Measurements from ENCODE around the gene COQ8A. TPM values are rescaled to one million over a fixed set of nuclear protein-coding genes. Genes with fewer than 3 reads are reported as not detected.

COQ8A gene
- total RNA-seq, 2 donors from 2014 or later: 30.7 to 37.3 TPM

DNA sequence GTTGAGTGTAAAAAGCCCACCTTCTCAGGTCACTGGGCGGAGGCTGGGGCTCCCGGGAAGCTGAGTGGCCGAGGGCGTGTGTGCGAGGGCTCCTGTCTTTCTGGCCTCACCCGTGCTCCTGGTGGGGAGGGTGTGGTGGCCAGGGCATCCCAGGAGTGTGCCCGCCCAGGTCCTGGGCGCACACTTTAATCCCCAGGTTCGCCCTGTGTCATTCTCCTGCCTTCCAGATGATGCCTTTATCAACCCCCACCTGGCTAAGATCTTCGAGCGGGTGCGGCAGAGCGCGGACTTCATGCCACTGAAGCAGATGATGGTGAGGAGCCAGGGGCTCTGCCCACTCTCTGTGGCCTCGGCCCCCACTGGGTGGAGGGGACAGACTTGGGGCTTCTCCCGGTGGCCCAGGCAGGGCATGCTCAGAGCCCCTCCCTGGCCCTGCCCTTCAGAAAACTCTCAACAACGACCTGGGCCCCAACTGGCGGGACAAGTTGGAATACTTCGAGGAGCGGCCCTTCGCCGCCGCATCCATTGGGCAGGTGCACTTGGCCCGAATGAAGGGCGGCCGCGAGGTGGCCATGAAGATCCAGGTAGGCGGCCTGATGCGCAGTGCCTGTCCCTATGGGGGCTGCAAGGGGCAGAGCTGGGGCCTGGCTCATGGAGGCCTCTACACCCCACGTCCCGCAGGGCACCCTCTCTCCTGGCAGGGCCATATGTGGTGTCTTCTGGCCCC, 42.5 kb downstream of the COQ8A start:
- H3K27ac Mint-ChIP-seq: no peak overlapping the region
- ATAC-seq (no peak), DNase-seq (no peak)
- H3K4me3 Mint-ChIP-seq: no peak overlapping the region
- no peaks in the 10 kb centered on the region for H3K27me3 Mint-ChIP-seq
- no peaks in the 10 kb centered on the region for H3K9me3 ChIP-seq (ENCODE audit: control insufficient read depth, low read length, poor library complexity, severe bottlenecking)
- H3K4me1 Mint-ChIP-seq: peaks cover 2% of the 10 kb centered on the region
- H3K36me3 Mint-ChIP-seq (ENCODE audit: low read depth): peaks cover 11% of the 10 kb centered on the region

GRCh38 chr1:226983247-226983991, 43.3 kb downstream of the COQ8A start:
- H3K27ac Mint-ChIP-seq: no peak overlapping the region
- H3K4me1 Mint-ChIP-seq: peaks cover 2% of the 10 kb centered on the region
- DNase-seq (no peak), ATAC-seq (no peak)
- H3K36me3 Mint-ChIP-seq (ENCODE audit: low read depth): peaks cover 11% of the 10 kb centered on the region
- H3K9me3 ChIP-seq (ENCODE audit: control insufficient read depth, low read length, poor library complexity, severe bottlenecking): no peaks in the 10 kb centered on the region
- no peak overlapping the region for H3K4me3 Mint-ChIP-seq
- no peaks in the 10 kb centered on the region for H3K27me3 Mint-ChIP-seq

GRCh38 chr1:226983992-226984364, 43.9 kb downstream of the COQ8A start:
- no peaks in the 10 kb centered on the region for H3K27me3 Mint-ChIP-seq
- no peak overlapping the region for H3K4me3 Mint-ChIP-seq
- no peaks in the 10 kb centered on the region for H3K9me3 ChIP-seq (ENCODE audit: control insufficient read depth, low read length, poor library complexity, severe bottlenecking)
- DNase-seq (no peak), ATAC-seq (no peak)
- H3K36me3 Mint-ChIP-seq (ENCODE audit: low read depth): peaks cover 9% of the 10 kb centered on the region
- no peak overlapping the region for H3K27ac Mint-ChIP-seq
- peaks cover 2% of the 10 kb centered on the region for H3K4me1 Mint-ChIP-seq

GRCh38 chr1:226984521-226985238, 44.6 kb downstream of the COQ8A start:
- ATAC-seq (no peak), DNase-seq (no peak)
- H3K27ac Mint-ChIP-seq: no peak overlapping the region
- H3K9me3 ChIP-seq (ENCODE audit: control insufficient read depth, low read length, poor library complexity, severe bottlenecking): no peaks in the 10 kb centered on the region
- peaks cover 9% of the 10 kb centered on the region for H3K36me3 Mint-ChIP-seq (ENCODE audit: low read depth)
- H3K4me1 Mint-ChIP-seq: peaks cover 7% of the 10 kb centered on the region
- H3K4me3 Mint-ChIP-seq: no peak overlapping the region
- H3K27me3 Mint-ChIP-seq: no peaks in the 10 kb centered on the region

DNA sequence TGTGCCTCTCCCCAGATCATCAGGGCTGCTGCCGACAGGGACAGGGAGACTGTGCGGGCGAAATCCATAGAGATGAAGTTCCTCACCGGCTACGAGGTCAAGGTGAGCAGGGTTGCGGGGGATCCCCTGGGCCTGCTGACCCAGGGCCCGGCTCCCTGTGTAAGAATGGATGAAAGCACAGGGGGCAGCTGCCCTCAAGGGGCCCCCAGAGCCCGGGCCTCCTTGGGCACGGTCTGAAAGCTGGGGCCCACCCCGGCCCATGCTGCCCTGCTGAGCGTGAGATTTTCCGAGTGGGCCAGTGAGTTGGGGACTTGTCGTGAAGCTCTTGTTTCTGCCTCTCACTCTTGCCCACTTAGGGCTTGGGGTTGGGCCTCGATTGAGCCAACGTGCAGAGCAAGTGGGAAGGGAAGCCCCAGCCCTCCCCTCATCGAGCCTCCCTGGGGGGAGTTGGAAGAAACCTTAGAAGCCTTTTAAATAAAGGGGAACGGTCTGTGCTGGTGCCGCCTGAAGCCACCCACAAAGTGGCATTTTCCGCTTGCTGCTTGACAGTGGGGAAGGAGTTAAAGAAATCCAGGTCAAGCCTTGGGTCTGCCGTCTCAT, 45.2 kb downstream of the COQ8A start:
- no peaks in the 10 kb centered on the region for H3K27me3 Mint-ChIP-seq
- no peaks in the 10 kb centered on the region for H3K9me3 ChIP-seq (ENCODE audit: control insufficient read depth, low read length, poor library complexity, severe bottlenecking)
- ATAC-seq (no peak), DNase-seq (no peak)
- H3K36me3 Mint-ChIP-seq (ENCODE audit: low read depth): peaks cover 9% of the 10 kb centered on the region
- peaks cover 13% of the 10 kb centered on the region for H3K4me1 Mint-ChIP-seq
- H3K27ac Mint-ChIP-seq: peak overlapping the region; percentile 69
- no peak overlapping the region for H3K4me3 Mint-ChIP-seq

- no peaks in the 10 kb centered on the region for H3K9me3 ChIP-seq (ENCODE audit: control insufficient read depth, low read length, poor library complexity, severe bottlenecking)
- no peak for DNase-seq
- Mint-ChIP-seq H3K4me3 (no peak overlapping the region), H3K36me3 (ENCODE audit: low read depth) (peaks cover 9% of the 10 kb centered on the region), H3K4me1 (peaks cover 17% of the 10 kb centered on the region), H3K27ac (peak overlapping the region; percentile 69), H3K27me3 (no peaks in the 10 kb centered on the region)
- ATAC-seq: no peak
These were observed 45.9 kb downstream of the COQ8A start for GRCh38 chr1:226985839-226986463.

GRCh38 chr1:226986496-226987178, 46.5 kb downstream of the COQ8A start:
- ATAC-seq: no peak
- H3K36me3 Mint-ChIP-seq (ENCODE audit: low read depth): peaks cover 9% of the 10 kb centered on the region
- no peaks in the 10 kb centered on the region for H3K9me3 ChIP-seq (ENCODE audit: control insufficient read depth, low read length, poor library complexity, severe bottlenecking)
- no peaks in the 10 kb centered on the region for H3K27me3 Mint-ChIP-seq
- no peak for DNase-seq
- peaks cover 17% of the 10 kb centered on the region for H3K4me1 Mint-ChIP-seq
- peak overlapping the region; percentile 70 for H3K27ac Mint-ChIP-seq
- no peak overlapping the region for H3K4me3 Mint-ChIP-seq

DNA sequence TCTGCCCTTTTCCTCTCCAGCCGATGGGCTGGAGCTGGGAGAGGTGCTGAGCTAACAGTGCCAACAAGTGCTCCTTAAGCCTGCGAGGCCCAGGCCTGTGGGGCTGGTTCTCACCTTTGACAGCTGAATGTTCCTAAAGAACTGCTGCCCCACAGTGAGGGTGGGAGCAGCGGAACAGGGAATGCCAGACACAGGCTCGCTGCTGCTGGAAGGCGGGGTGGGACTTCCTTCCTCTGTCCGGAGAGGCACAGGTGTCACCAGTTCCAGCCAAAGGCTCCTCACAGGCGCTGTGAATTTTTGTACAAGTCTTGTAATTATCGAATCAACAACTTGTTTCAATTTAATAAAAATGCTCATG, 47.1 kb downstream of the COQ8A start:
- no peaks in the 10 kb centered on the region for H3K9me3 ChIP-seq (ENCODE audit: control insufficient read depth, low read length, poor library complexity, severe bottlenecking)
- H3K4me3 Mint-ChIP-seq: no peak overlapping the region
- DNase-seq (no peak), ATAC-seq (no peak)
- peaks cover 17% of the 10 kb centered on the region for H3K4me1 Mint-ChIP-seq
- no peaks in the 10 kb centered on the region for H3K27me3 Mint-ChIP-seq
- peaks cover 9% of the 10 kb centered on the region for H3K36me3 Mint-ChIP-seq (ENCODE audit: low read depth)
- peak overlapping the region; percentile 70 for H3K27ac Mint-ChIP-seq

DNA sequence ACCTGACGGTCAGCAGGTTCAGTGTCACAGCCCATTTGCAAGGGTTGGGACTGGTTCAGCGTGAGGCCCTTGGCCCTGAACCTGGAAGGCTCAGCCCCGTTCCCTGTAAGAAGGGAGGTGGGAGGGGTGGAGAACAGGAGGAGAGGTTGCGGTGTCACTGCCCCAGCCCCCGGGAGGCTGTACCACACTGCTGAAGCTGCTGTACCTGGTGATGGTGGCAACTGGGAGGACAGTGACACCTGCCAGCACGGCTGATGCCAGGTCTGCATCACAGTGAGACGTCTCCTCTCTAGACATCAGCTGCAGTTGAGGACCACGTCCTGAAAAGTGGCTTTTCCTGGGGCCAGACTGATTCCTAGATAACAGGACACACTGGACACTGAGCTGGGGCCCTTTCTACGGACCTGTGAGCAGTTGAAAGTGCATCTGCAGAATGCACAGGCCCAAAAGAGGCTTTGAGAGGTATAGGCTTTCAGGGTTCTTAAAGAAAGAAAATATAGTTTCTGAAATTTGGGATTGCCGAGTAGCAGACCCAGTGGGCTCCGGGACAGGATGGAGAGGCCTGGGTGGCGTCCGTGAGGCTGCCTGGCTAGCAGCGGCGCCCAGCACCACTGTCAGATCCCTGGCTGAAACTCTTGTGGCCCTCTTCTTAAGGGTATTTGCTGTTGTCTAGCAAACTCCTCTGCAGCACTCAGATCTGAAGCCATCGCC, 47.7 kb downstream of the COQ8A start:
- DNase-seq: no peak
- no peak overlapping the region for H3K27ac Mint-ChIP-seq
- H3K9me3 ChIP-seq (ENCODE audit: control insufficient read depth, low read length, poor library complexity, severe bottlenecking): no peaks in the 10 kb centered on the region
- peaks cover 9% of the 10 kb centered on the region for H3K36me3 Mint-ChIP-seq (ENCODE audit: low read depth)
- H3K4me3 Mint-ChIP-seq: no peak overlapping the region
- peaks cover 17% of the 10 kb centered on the region for H3K4me1 Mint-ChIP-seq
- no peak for ATAC-seq
- no peaks in the 10 kb centered on the region for H3K27me3 Mint-ChIP-seq

DNA sequence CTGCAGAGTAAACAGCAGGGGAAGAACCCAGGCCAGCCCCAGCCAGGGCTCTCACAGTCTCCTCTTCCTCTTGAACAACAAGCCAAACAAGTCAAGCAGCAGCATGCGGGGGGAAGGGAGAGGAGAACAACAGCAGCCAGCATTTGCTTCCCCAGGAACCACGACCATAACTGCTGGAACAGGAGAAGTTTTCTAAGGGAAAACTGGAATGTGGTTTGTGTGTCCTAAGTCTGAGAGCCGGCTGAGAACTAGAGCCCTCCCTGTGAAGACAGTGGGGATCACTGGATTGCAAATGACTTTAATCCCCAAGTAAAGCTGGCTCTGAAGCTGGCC, 48.2 kb downstream of the COQ8A start:
- Mint-ChIP-seq H3K27me3 (no peaks in the 10 kb centered on the region), H3K4me3 (no peak overlapping the region), H3K4me1 (peaks cover 17% of the 10 kb centered on the region), H3K36me3 (ENCODE audit: low read depth) (peaks cover 9% of the 10 kb centered on the region), H3K27ac (no peak overlapping the region)
- no peaks in the 10 kb centered on the region for H3K9me3 ChIP-seq (ENCODE audit: control insufficient read depth, low read length, poor library complexity, severe bottlenecking)
- DNase-seq: no peak
- ATAC-seq: no peak

DNA sequence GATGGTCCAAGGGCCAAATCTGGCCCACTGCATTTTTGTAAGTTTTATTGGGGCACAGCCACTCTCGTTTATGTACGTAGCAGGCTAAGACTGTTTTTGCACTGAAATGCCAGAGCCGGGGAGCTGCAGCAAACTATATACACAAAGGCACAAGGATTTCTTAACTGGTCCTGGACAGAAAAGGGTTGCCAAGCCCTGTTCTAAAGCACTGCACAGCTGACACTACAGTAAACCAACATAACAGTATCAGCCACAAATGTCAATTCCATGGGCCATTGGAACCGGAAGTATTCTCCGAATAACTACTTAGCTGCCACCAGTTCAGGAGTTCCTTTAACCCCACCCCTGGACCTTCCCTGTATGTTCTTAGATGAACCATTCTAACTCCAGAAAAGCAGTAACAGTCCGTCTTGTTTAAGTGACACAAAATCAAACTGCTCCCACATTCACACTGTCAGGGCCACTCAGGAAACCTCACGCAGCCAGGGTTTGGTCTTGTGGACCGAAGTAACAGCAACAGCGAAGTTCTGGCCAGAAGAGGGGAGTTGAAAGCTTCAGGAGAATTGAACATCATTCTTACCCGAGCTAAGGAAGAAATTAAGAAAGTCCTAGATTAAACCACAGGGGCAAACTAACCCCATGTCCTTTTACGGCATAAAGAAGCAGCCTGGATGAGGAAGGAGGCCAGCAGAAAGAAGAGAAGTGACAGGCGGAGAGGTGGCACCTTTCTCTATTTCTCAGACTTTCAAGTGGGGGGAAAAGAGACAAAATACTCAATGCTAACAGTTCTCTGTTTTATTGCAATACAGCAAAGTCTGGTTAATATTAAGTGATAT, 49.2 kb downstream of the COQ8A start:
- H3K4me3 Mint-ChIP-seq: peak overlapping the region; percentile 77
- H3K4me1 Mint-ChIP-seq: peaks cover 20% of the 10 kb centered on the region
- no peaks in the 10 kb centered on the region for H3K9me3 ChIP-seq (ENCODE audit: control insufficient read depth, low read length, poor library complexity, severe bottlenecking)
- DNase-seq: no peak
- peak overlapping the region; percentile 94 for H3K27ac Mint-ChIP-seq
- ATAC-seq: peak; percentile 37
- H3K27me3 Mint-ChIP-seq: no peaks in the 10 kb centered on the region
- peaks cover 11% of the 10 kb centered on the region for H3K36me3 Mint-ChIP-seq (ENCODE audit: low read depth)

Measured in T-helper 17 cell (primary cell).